ENCODE measurements around the gene LRRC38. TPM values are rescaled to one million over a fixed set of nuclear protein-coding genes. Genes with fewer than 3 reads are reported as not detected.

Gene LRRC38
- total RNA-seq, 1 experiment from 2014 or later: not detected

DNA sequence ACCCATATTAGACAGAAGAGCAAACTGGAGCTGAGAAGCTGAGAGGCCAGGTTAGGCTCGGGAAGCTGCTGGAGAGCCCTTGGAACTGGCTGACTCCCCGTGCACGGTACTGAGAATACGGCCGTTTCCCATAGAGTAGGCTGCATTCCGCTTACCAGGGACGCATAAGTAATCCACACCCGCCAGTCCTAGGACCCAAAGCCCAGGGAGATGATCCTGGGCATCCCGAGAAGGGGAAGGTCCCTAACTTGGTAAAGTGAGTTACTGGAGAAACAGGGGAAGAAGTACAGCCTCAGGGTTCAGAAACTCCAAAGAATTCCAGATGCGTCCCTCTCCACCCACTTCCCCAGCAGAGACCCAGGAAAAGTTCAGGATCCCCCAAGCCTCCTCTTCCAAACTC, 1.3 kb downstream of the LRRC38 start:
- Histone ChIP-seq H3K4me3 (no peak overlapping the region), H3F3A (ENCODE audit: insufficient read depth, low read depth) (no peaks in the 10 kb centered on the region), H3K36me3 (ENCODE audit: low read depth) (no peaks in the 10 kb centered on the region), H3K27me3 (ENCODE audit: insufficient read depth, low read depth) (peaks cover 20% of the 10 kb centered on the region), H4K20me1 (ENCODE audit: insufficient read depth) (no peaks in the 10 kb centered on the region), H3K9me3 (ENCODE audit: insufficient read depth, low read depth) (no peaks in the 10 kb centered on the region), H3K79me2 (ENCODE audit: low read depth) (no peaks in the 10 kb centered on the region), H2AFZ (no peak overlapping the region), H3K4me2 (no peak overlapping the region), H3K4me1 (replicated peaks; ENCODE audit: insufficient read depth) (no peaks in the 10 kb centered on the region), H3K9me2 (ENCODE audit: insufficient read depth) (no peaks in the 10 kb centered on the region), H3K27ac (no peak overlapping the region)
- ChIA-PET CTCF (no interaction called here), POLR2A (ENCODE audit: unreplicated experiment) (no interaction called here)
- no peak for TF ChIP-seq EZH2 (IDR thresholded peaks at IDR 0.05; ENCODE audit: low read depth)
- TF ChIP-seq, protein P1, sequence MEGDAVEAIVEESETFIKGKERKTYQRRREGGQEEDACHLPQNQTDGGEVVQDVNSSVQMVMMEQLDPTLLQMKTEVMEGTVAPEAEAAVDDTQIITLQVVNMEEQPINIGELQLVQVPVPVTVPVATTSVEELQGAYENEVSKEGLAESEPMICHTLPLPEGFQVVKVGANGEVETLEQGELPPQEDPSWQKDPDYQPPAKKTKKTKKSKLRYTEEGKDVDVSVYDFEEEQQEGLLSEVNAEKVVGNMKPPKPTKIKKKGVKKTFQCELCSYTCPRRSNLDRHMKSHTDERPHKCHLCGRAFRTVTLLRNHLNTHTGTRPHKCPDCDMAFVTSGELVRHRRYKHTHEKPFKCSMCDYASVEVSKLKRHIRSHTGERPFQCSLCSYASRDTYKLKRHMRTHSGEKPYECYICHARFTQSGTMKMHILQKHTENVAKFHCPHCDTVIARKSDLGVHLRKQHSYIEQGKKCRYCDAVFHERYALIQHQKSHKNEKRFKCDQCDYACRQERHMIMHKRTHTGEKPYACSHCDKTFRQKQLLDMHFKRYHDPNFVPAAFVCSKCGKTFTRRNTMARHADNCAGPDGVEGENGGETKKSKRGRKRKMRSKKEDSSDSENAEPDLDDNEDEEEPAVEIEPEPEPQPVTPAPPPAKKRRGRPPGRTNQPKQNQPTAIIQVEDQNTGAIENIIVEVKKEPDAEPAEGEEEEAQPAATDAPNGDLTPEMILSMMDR (conservative IDR thresholded peaks at IDR 0.05): no peak
- no peak for DNase-seq
- BruUV-seq (replicated peaks): no TSS peak
- intact Hi-C loops (cut with micrococcal nuclease; ENCODE audit: unreplicated experiment): no loop called here

DNA sequence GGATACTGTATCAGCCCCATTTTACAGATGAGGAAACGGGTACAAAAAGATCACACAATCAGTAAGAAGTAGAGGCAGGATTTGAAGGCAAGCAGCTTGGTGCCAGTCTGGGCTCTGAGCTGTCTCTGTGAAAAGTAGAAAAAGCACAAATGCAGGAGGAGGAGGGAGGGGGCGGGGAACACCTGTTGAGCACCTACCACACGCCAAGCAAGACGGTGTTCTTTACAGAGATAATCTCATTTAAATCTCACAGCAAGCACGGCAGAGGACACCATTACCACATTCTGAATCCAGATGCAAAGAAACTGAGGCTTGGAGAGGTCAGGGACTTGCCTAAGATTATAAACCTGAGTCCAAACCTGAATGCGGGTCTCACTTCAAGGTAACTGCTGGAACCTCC, 3.3 kb downstream of the LRRC38 start:
- BruUV-seq (replicated peaks): no TSS peak
- H4K20me1 ChIP-seq (ENCODE audit: insufficient read depth): no peaks in the 10 kb centered on the region
- no peak for DNase-seq
- no peak overlapping the region for H3K4me3 ChIP-seq
- H2AFZ ChIP-seq: no peak overlapping the region
- no peaks in the 10 kb centered on the region for H3K9me2 ChIP-seq (ENCODE audit: insufficient read depth)
- no peaks in the 10 kb centered on the region for H3K4me1 ChIP-seq (replicated peaks; ENCODE audit: insufficient read depth)
- no peaks in the 10 kb centered on the region for H3K79me2 ChIP-seq (ENCODE audit: low read depth)
- no peaks in the 10 kb centered on the region for H3F3A ChIP-seq (ENCODE audit: insufficient read depth, low read depth)
- H3K36me3 ChIP-seq (ENCODE audit: low read depth): no peaks in the 10 kb centered on the region
- intact Hi-C loops (cut with micrococcal nuclease; ENCODE audit: unreplicated experiment): no loop called here
- POLR2A ChIA-PET (ENCODE audit: unreplicated experiment): no interaction called here
- H3K9me3 ChIP-seq (ENCODE audit: insufficient read depth, low read depth): no peaks in the 10 kb centered on the region
- TF ChIP-seq, protein P1 (conservative IDR thresholded peaks at IDR 0.05): no peak
- no peak for TF ChIP-seq EZH2 (IDR thresholded peaks at IDR 0.05; ENCODE audit: low read depth)
- CTCF ChIA-PET: no interaction called here
- no peak overlapping the region for H3K4me2 ChIP-seq
- H3K27me3 ChIP-seq (ENCODE audit: insufficient read depth, low read depth): peaks cover 37% of the 10 kb centered on the region
- H3K27ac ChIP-seq: no peak overlapping the region

DNA sequence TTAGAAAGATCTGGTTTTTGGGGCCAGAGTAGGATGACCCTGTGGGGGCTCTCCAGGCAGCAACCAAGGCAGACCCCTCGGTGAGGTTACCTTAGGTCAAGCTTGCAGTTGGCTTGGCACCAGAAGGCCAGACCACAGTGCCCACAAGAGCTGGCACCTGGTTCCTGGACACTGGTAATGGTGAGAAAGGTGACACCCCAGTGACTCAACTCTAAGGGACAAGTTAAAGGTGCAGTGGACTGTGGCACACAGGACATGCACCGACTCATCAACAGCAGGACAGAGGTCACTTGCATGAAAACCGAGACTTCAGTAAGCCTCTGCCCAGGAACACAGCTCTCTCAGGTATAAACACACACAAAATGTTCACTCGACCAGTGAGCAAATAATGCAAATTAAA, 6.7 kb downstream of the LRRC38 start:
- H3K27me3 ChIP-seq (ENCODE audit: insufficient read depth, low read depth): peaks cover 54% of the 10 kb centered on the region
- CTCF ChIA-PET: no interaction called here
- H3K4me2 ChIP-seq: no peak overlapping the region
- no peaks in the 10 kb centered on the region for H3K79me2 ChIP-seq (ENCODE audit: low read depth)
- no peaks in the 10 kb centered on the region for H3F3A ChIP-seq (ENCODE audit: insufficient read depth, low read depth)
- no peak for DNase-seq
- BruUV-seq (replicated peaks): no TSS peak
- no peaks in the 10 kb centered on the region for H3K4me1 ChIP-seq (replicated peaks; ENCODE audit: insufficient read depth)
- POLR2A ChIA-PET (ENCODE audit: unreplicated experiment): no interaction called here
- no peak overlapping the region for H2AFZ ChIP-seq
- no peaks in the 10 kb centered on the region for H3K9me3 ChIP-seq (ENCODE audit: insufficient read depth, low read depth)
- H3K27ac ChIP-seq: no peak overlapping the region
- TF ChIP-seq, protein P1 (conservative IDR thresholded peaks at IDR 0.05): no peak
- TF ChIP-seq EZH2 (IDR thresholded peaks at IDR 0.05; ENCODE audit: low read depth): no peak
- no peak overlapping the region for H3K4me3 ChIP-seq
- intact Hi-C loops (cut with micrococcal nuclease; ENCODE audit: unreplicated experiment): no loop called here
- H3K9me2 ChIP-seq (ENCODE audit: insufficient read depth): no peaks in the 10 kb centered on the region
- no peaks in the 10 kb centered on the region for H3K36me3 ChIP-seq (ENCODE audit: low read depth)
- no peaks in the 10 kb centered on the region for H4K20me1 ChIP-seq (ENCODE audit: insufficient read depth)

Measured in PC-9 (cell line).